Muscle layer of colon (tissue), 2 donors: Measurements from ENCODE around the gene TBC1D10A.

Source experiments
- H3K27ac ChIP-seq: one replicate; pipeline ENCODE4 v1.7.0; 2013; ENCODE audit warnings: low read depth, mild to moderate bottlenecking, low read length, moderate library complexity
- H3K27me3 ChIP-seq, 2 donors: one replicate each; pipeline ENCODE4 v1.7.0; 2013; ENCODE audit warnings: low read length in 2 of 2, mild to moderate bottlenecking in 2 of 2; ENCODE audit not compliant: insufficient read depth in 2 of 2, control insufficient read depth in 1 of 2
- H3K36me3 ChIP-seq: one replicate; pipeline ENCODE4 v1.7.0; 2013; ENCODE audit warnings: mild to moderate bottlenecking, low read length; ENCODE audit not compliant: insufficient read depth
- H3K4me1 ChIP-seq: one replicate; pipeline ENCODE4 v1.7.0; 2013; ENCODE audit warnings: mild to moderate bottlenecking, low read length; ENCODE audit not compliant: insufficient read depth
- H3K4me3 ChIP-seq, 2 donors: one replicate each; pipeline ENCODE4 v1.7.0; 2013; ENCODE audit warnings: low read length in 2 of 2, low read depth in 1 of 2, mild to moderate bottlenecking in 1 of 2, moderate library complexity in 1 of 2
- H3K9ac ChIP-seq: one replicate; pipeline ENCODE4 v1.7.0; 2013; ENCODE audit warnings: low read length
- H3K9me3 ChIP-seq: one replicate; pipeline ENCODE4 v1.7.0; 2013; ENCODE audit warnings: mild to moderate bottlenecking, low read length
- donor health status: abdominal sarcoma.
- donor health status: Adenocarcinoma of cecum.

TBC1D10A gene

GRCh38 chr22:30253205-30253852, 73.4 kb downstream of the TBC1D10A start:
- H3K9me3 ChIP-seq: no peaks in the 10 kb centered on the region
- no peak overlapping the region for H3K4me3 ChIP-seq
- no peak overlapping the region for H3K9ac ChIP-seq
- peaks cover 0 to 11% of the 10 kb centered on the region in 2 donors for H3K27me3 ChIP-seq
- H3K27ac ChIP-seq: no peak overlapping the region
- no peaks in the 10 kb centered on the region for H3K36me3 ChIP-seq
- no peaks in the 10 kb centered on the region for H3K4me1 ChIP-seq

GRCh38 chr22:30252411-30253204, 74.1 kb downstream of the TBC1D10A start:
- H3K36me3 ChIP-seq: no peaks in the 10 kb centered on the region
- H3K4me3 ChIP-seq: no peak overlapping the region
- no peaks in the 10 kb centered on the region for H3K9me3 ChIP-seq
- H3K27me3 ChIP-seq: peaks cover 0 to 18% of the 10 kb centered on the region in 2 donors
- H3K4me1 ChIP-seq: no peaks in the 10 kb centered on the region
- H3K27ac ChIP-seq: no peak overlapping the region
- H3K9ac ChIP-seq: no peak overlapping the region

GRCh38 chr22:30251711-30252110, 75.0 kb downstream of the TBC1D10A start:
- H3K27ac ChIP-seq: no peak overlapping the region
- no peak overlapping the region for H3K4me3 ChIP-seq
- H3K9ac ChIP-seq: no peak overlapping the region
- H3K27me3 ChIP-seq: peaks cover 0 to 27% of the 10 kb centered on the region in 2 donors
- no peaks in the 10 kb centered on the region for H3K4me1 ChIP-seq
- H3K9me3 ChIP-seq: no peaks in the 10 kb centered on the region
- no peaks in the 10 kb centered on the region for H3K36me3 ChIP-seq

- Histone ChIP-seq H3K9ac (no peak overlapping the region), H3K27ac (no peak overlapping the region), H3K9me3 (no peaks in the 10 kb centered on the region), H3K27me3 (peaks cover 4 to 31% of the 10 kb centered on the region in 2 donors), H3K4me3 (no peak overlapping the region), H3K36me3 (no peaks in the 10 kb centered on the region), H3K4me1 (peaks cover 3% of the 10 kb centered on the region)
Measured at GRCh38 chr22:30250661-30251267, 76.0 kb downstream of the TBC1D10A start.

- no peak overlapping the region for H3K9ac ChIP-seq
- H3K4me3 ChIP-seq: no peak overlapping the region
- H3K36me3 ChIP-seq: no peaks in the 10 kb centered on the region
- H3K9me3 ChIP-seq: no peaks in the 10 kb centered on the region
- H3K27me3 ChIP-seq: peaks cover 8 to 37% of the 10 kb centered on the region in 2 donors
- H3K27ac ChIP-seq: no peak overlapping the region
- peaks cover 8% of the 10 kb centered on the region for H3K4me1 ChIP-seq
Measured at GRCh38 chr22:30250039-30250565, 76.6 kb downstream of the TBC1D10A start.

GRCh38 chr22:30249049-30250038, 77.4 kb downstream of the TBC1D10A start:
- no peaks in the 10 kb centered on the region for H3K36me3 ChIP-seq
- no peak overlapping the region for H3K4me3 ChIP-seq
- no peak overlapping the region for H3K9ac ChIP-seq
- no peaks in the 10 kb centered on the region for H3K9me3 ChIP-seq
- H3K4me1 ChIP-seq: peaks cover 8% of the 10 kb centered on the region
- H3K27ac ChIP-seq: no peak overlapping the region
- peaks cover 8 to 40% of the 10 kb centered on the region in 2 donors for H3K27me3 ChIP-seq

GRCh38 chr22:30248484-30248883, 78.3 kb downstream of the TBC1D10A start:
- Histone ChIP-seq H3K4me3 (no peak overlapping the region), H3K4me1 (peaks cover 8% of the 10 kb centered on the region), H3K27ac (no peak overlapping the region), H3K36me3 (no peaks in the 10 kb centered on the region), H3K27me3 (peaks cover 8 to 40% of the 10 kb centered on the region in 2 donors), H3K9ac (no peak overlapping the region), H3K9me3 (no peaks in the 10 kb centered on the region)

- Histone ChIP-seq H3K4me3 (no peak overlapping the region), H3K27me3 (peaks cover 8 to 40% of the 10 kb centered on the region in 2 donors), H3K36me3 (no peaks in the 10 kb centered on the region), H3K9me3 (no peaks in the 10 kb centered on the region), H3K27ac (no peak overlapping the region), H3K4me1 (peaks cover 8% of the 10 kb centered on the region), H3K9ac (no peak overlapping the region)
Measured at GRCh38 chr22:30247974-30248373, 78.8 kb downstream of the TBC1D10A start.

GRCh38 chr22:30247561-30247960, 79.2 kb downstream of the TBC1D10A start:
- no peaks in the 10 kb centered on the region for H3K9me3 ChIP-seq
- H3K4me3 ChIP-seq: no peak overlapping the region
- H3K27me3 ChIP-seq: peaks cover 8 to 40% of the 10 kb centered on the region in 2 donors
- H3K9ac ChIP-seq: no peak overlapping the region
- peaks cover 8% of the 10 kb centered on the region for H3K4me1 ChIP-seq
- no peaks in the 10 kb centered on the region for H3K36me3 ChIP-seq
- no peak overlapping the region for H3K27ac ChIP-seq

GRCh38 chr22:30246814-30247376, 79.8 kb downstream of the TBC1D10A start:
- Histone ChIP-seq H3K27ac (no peak overlapping the region), H3K27me3 (peaks cover 8 to 40% of the 10 kb centered on the region in 2 donors), H3K36me3 (no peaks in the 10 kb centered on the region), H3K9me3 (no peaks in the 10 kb centered on the region), H3K4me1 (peaks cover 8% of the 10 kb centered on the region), H3K4me3 (peak overlapping the region; percentile 47 to 56), H3K9ac (no peak overlapping the region)
